Measurements from ENCODE around the gene SEMA3C.

SEMA3C gene

GRCh38 chr7:80847895-80848294 lies 71.0 kb downstream of the SEMA3C start:
- DNase-seq, result no peak

- DNase-seq, result no peak
Measured at GRCh38 chr7:80847027-80847426, 71.8 kb downstream of the SEMA3C start.

DNA sequence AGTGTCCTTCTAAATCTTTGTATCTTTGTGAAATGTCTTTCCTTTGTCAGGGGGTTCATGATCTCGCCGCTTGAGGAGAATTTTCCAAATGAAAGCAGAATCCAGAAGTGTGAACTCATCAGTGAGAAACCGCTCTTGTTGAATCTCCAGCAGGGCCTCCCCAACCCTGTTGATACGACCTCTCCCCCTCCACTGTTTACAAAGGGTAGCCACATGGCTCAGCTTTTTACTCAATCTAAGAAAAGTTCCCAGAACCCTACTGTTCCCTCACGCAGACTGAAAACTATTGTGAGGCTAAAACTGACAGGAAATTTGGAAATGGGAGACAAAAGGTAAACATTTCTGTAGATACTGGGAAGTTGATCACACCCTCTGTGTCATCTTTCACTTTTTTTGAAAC lies 73.9 kb downstream of the SEMA3C start:
- no peak for DNase-seq

DNA sequence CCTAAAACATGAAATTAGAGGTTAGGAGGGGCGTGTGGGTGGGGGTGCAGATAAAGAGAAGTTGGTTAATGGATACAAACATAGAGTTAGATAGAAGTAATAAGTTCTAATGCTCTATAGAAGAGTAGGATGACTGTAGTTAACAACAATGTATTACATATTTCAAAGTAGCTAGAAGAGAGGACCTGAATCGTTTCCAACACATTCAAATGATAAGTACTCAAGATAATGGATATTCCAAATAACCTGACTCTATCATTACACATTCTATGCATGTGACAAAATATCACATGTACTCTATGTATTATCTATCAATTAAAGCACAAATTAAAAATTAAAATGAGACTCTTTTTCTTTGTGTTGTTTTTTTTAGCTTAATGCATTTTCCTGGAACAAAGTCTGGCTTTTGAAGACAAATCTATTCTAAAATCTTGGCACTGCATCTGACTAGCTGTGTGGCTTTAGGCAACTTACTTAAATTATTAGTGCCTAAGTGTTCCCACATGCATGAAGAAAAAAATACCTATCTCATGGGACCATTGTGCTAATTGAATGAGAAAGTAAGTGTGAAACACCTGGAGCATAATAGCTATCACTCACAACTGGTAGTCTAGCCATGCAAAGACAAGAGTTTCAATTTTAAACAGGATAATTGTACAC lies 75.7 kb downstream of the SEMA3C start:
- DNase-seq, result no peak

GRCh38 chr7:80842022-80842790 lies 76.6 kb downstream of the SEMA3C start:
- DNase-seq, result peak; percentile 21 to 52 (median 51)

DNA sequence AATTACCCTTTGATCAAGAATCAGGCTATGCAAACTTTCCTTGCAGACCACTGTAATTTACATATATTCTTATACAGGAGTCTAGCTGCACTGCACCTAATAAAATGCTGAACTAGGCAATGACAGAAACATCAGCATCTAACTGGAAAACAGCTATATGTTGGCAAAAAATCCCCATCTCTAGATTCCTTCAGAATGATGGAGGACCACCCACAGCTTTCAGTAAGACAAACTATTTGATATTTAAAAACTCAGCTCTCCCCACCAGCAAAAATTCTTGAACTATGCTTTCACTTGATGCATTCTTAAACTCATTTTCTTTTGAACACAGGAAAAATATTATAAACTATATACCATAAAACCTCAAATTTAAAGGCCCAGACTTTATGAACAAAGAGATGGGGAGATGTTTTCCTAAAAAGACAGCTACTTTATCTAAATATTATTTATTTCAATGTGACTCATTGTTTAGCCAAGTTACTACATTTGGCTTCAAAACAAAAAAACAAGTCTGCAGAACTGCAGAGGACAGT lies 77.4 kb downstream of the SEMA3C start:
- no peak for DNase-seq

GRCh38 chr7:80840681-80841080 lies 78.2 kb downstream of the SEMA3C start:
- no peak for DNase-seq

GRCh38 chr7:80839855-80840254 lies 79.0 kb downstream of the SEMA3C start:
- no peak for DNase-seq

DNA sequence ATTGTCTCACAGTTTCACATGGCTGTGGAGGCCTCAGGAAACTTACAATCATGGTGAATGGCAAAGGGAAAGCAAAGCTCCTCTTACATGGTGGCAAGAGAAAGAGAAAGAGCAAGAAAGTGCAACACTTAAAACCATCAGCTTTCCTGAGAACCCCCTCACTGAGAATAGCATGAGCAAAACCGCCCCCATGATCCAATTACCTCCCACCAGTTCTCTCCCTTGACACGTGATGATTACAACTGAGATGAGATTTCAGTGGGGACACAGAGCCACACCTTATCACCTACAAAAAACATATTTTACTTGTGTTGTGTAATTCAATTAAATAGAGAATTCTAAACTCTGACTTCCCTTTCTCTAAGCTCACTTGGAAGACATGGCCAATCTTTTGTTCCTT lies 80.2 kb downstream of the SEMA3C start:
- DNase-seq, result peak in 2 of 3 donors; percentile 12 to 27

DNA sequence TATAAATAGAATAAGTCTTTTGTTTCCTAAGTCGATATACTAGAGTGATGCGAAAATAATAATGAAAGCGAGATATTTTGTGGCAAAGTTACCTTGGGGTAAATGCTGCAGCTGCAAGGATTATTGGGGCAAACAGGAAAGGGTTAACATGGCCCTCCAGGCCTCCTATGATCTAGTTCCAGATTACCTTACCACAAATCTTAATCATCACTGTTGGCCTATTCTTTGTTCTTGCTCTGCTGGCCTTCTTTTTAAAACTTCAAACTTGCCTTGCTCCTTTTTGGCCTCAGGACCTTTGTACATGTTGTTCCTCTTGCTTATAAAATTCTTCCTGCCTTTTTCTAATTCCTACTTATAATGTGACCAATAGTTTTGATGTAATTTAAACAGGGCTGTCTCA lies 81.5 kb downstream of the SEMA3C start:
- no peak for DNase-seq

GRCh38 chr7:80835251-80835650 lies 83.6 kb downstream of the SEMA3C start:
- no peak for DNase-seq

DNA sequence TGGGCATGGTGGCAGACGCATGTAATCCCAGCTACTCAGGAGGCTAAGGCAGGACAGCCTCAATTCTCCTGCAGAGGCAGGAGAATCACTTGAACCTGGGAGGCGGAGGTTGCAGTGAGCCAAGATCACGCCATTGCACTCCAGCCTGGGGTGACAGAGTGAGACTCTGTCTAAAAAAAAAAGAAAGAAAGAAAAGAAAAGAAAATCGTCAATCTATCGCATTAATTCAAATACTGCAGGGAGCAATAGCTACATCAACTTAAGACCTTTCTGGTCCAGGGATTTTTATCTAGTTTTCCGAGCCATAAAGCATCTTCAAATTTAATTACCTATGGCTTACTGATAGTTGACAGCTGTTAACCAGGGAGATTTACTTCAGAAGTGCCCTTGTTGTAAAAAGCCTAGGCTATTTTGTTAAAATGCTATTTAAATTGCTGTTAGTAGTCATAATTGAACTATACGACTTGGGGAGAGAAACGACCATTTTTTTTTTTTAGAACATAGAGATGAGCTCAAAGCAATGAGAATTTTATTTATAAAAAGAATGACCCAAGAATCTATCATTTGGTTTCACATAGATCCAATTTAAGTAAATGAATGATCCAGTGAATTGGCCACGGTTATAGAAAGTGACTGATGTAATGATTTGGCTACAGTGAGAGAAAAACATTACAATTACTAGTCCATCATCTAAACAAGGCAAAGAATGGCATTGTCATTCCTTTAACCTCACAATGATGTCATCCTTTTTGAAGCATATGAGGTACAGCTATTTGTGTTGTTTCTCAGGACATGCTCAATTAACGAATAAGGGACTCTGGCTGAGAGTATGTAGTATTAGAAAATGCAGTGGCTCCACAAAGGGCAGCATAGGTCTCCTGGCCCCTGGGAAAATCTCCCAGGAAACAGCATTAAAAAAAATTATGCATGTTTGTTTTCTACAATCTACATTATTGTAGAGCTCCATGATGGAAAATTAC lies 85.3 kb downstream of the SEMA3C start:
- no peak for DNase-seq

- DNase-seq, result peak in 2 of 3 donors; percentile 26 to 28
Measured at GRCh38 chr7:80832006-80832405, 86.8 kb downstream of the SEMA3C start.

DNA sequence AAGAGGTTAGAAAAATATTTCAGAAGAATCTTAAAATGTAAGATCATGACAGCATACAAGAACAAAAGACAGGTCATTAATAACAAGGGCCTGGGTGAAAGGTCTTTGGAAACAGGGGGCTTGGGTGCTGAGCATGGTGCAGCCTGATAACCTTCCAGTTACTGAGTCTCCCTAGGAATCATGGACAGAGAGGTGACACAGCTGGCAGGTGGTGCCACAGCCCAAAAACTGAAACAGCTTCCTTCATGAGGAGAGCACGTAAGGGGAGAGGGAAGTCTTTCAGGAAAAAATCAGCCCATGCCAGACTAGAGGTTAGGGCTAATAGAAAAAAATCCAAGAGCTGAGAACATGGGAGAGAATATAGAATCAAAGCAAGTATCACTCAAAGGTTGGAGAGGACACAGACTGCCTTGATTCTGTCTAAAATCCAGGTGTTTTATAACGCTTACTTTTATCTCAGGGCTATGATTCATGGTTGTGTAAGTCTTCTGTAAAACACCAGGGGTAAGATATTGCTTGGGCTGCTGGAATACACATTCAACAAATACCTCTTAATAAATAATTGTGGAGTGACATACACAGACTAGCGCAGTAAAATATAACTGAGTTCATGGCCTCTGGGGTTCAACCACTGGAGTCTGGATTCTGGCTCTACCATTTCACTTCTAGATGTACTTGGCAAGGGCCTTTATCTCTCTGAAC lies 88.1 kb downstream of the SEMA3C start:
- DNase-seq, result no peak

DNA sequence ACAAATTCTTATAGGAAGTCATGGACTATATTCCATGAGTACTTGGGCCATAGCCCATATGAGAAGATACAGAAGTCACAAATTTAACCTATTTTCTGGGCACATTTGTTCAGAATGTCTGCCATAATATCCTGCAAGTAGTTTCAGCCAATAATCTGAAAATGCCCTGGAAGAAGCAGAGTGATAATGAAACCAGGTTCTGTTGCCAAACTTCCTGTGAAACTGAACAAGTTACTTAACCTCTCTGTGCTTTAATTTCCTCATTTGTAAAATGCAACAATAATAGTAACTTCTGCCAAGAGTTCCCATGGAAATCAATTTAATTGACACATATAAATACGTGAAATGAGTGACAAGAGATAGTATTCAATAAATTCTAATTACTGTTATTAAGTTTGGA lies 88.8 kb downstream of the SEMA3C start:
- DNase-seq, result peak; percentile 45 to 73 (median 63)

GRCh38 chr7:80829527-80829926 lies 89.3 kb downstream of the SEMA3C start:
- DNase-seq, result peak in 1 of 3 donors; percentile 27

- DNase-seq, result no peak
Measured at GRCh38 chr7:80827239-80827633, 91.6 kb downstream of the SEMA3C start.

- DNase-seq, result no peak
Measured at GRCh38 chr7:80826520-80827238, 92.2 kb downstream of the SEMA3C start.

DNA sequence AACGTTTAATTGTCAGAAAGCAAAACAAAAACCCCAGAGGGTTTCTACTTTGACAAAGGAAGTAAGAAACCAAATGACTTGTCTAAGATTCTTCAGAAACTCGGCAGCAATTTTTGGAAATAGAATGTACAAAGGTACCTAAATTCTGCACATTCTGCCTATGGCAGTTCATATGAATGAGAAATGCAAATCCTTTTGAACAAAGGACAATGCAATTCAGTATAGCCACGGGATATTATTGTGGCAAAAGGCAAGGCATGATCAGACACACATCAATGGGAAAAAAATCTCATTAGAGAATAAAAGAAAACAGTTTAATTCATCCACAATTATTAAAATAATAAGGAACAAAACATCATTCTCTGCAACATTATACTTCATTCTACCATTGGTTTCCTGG lies 93.4 kb downstream of the SEMA3C start:
- DNase-seq, result no peak

DNA sequence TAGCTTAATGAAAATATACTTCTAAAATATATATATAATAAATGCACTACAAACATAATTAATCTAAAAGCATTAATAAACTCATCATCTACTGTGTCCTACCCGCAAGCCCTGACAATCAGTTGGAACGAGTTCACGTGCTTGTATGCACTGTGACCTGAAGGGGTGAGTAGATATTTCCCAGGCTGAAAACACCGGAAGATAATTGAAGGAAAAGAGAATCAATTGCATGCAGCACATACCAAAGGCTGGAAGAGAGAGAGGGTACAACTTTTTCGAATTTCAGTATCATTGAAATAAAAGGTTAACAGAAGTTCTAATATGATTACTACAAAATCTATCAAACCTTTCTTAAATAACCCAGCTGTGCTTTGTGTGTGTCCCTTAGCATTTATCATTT lies 94.6 kb downstream of the SEMA3C start:
- no peak for DNase-seq

- no peak for DNase-seq
Measured at GRCh38 chr7:80823057-80823456, 95.8 kb downstream of the SEMA3C start.
